ENCODE results near the gene ASAP2. TPM values are rescaled to one million over a fixed set of nuclear protein-coding genes. Genes with fewer than 3 reads are reported as not detected.
A peak's percentile ranks its signal among the peaks of the same experiment; 100 is the strongest.

ASAP2 gene
- polyA plus RNA-seq, 3 donors, result 55.9 to 63.0 (median 57.7) TPM

DNA sequence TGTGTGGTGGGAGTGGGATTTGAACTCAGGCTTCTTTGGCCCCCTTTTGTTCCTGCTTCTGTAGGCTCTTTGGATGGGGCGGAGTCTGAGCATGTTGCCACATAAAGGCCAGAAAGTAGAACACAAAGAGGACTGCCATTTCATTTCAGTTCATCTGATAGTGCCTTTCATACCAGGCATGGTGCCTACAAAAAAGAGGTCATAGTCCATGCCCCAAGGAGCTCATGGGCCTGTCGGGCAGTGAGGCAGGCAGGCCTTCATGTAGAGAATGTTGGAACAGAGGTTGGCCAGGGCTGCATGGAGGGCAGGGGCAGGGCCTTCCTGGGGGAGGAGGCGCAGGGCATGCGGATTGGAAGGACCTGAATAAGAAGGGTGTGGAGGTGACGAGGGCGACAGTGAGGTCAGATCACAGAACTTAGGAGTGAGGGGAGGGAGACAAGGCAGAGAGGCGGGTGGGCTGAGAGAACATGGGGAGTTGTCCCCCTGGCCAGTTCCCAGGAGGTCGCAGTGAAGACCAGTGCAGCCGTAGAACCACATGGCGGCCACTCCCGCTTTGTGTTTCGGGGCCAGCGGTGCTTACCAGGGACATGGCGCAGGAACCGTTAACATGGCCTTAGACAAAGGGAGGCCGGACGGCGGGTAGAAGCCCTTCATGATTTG lies 167.6 kb downstream of the ASAP2 start:
- no peak for DNase-seq (ENCODE audit: extremely low read depth in 1 of 11, low read depth in 9 of 11, low spot score in 4 of 11)

- no peak for DNase-seq (ENCODE audit: extremely low read depth in 1 of 11, low read depth in 9 of 11, low spot score in 4 of 11)
These were observed 169.3 kb downstream of the ASAP2 start for GRCh38 chr2:9375857-9376428.

DNA sequence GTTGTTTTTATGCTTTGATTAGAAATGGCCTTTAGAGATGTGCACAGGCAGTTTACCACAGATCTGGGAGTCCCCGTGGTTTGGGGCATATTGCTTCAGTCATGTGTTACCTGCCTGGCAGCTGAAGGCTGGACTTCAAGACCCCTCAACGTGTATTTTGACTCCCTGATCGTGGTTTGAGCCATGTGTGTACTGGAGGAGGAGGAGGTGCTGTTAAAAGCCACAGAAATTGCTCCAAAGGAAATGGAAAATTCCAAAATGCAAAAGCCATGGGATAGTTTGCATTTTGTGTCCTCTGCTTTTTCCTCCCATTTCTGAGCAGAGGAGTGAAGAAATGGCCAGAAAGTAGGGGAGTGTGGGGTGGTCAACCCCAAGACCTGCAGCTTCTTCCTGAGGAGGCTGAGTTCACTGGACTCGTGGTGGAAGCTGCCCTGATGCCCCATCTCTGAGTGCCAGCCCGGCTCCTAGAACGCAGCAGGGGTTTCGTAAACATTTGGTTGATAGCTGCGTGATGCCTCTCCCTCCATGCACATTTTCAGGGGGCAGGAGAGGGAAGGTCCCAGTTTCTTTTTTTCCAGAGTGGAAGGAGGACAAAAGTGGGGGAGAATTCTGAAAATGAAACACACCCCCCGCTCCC lies 171.0 kb downstream of the ASAP2 start:
- DNase-seq (ENCODE audit: extremely low read depth in 1 of 11, low read depth in 9 of 11, low spot score in 4 of 11), result no peak

DNA sequence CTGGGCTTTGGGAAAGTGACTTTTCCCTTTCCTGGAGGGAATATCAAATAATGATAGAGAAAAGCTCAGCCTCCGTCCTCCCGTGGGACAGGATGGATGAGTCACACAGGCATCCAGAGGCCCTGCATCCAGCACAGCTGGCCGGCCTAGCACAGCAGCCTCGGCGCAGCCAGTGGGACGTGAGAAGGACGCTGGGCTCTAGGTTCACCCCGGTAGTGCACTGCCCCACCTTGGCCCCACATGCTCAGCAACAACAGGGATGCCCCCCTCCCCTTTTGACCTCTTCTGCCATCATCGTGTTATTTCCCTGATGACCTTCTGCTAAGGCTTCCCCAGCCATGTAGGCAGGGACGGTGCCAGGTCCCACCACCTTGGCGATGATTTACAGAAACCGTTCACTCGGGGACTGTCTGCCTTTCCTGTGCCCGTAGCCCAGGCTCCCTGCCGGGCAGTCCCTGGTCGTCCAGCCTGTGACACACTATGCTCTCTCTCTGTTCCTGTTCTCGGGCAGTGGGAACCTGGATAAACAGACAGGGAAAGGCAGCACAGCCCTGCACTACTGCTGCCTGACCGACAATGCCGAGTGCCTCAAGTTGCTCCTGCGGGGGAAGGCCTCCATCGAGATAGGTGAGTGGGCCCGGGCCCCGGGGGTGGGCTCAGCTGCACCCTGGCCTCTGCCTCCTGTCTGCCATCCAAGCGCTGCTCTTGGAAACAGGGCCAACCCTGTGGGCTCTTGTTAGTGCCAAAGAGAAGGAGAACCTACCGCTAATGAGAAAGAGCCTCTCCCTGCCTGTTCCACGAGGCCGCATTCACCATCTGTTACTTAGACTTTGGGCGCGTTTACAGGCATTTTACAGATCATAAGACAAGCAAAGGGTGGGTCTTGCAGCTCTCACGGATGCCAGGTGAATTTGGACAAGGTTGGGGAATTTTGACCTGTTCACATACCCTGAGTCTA lies 172.1 kb downstream of the ASAP2 start:
- DNase-seq (ENCODE audit: extremely low read depth in 1 of 11, low read depth in 9 of 11, low spot score in 4 of 11), result no peak

DNA sequence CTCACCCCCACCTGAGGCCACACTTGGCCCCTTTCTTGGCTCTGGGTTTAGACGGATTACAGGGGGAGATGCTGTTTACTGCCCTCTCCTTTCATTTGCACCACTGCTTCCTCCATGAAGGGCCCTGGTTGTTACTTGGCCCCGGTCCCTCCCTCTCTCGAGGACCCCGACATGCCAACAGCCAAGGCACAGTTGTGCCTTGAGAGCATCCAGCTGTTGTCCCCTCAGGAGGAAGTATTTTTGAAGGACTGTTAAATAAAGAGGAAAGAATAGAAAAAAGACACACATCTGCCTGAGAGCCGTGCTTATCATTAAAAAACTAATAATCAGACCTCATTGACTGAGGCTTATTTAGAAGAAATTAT lies 172.8 kb downstream of the ASAP2 start:
- no peak for DNase-seq (ENCODE audit: extremely low read depth in 1 of 11, low read depth in 9 of 11, low spot score in 4 of 11)

DNA sequence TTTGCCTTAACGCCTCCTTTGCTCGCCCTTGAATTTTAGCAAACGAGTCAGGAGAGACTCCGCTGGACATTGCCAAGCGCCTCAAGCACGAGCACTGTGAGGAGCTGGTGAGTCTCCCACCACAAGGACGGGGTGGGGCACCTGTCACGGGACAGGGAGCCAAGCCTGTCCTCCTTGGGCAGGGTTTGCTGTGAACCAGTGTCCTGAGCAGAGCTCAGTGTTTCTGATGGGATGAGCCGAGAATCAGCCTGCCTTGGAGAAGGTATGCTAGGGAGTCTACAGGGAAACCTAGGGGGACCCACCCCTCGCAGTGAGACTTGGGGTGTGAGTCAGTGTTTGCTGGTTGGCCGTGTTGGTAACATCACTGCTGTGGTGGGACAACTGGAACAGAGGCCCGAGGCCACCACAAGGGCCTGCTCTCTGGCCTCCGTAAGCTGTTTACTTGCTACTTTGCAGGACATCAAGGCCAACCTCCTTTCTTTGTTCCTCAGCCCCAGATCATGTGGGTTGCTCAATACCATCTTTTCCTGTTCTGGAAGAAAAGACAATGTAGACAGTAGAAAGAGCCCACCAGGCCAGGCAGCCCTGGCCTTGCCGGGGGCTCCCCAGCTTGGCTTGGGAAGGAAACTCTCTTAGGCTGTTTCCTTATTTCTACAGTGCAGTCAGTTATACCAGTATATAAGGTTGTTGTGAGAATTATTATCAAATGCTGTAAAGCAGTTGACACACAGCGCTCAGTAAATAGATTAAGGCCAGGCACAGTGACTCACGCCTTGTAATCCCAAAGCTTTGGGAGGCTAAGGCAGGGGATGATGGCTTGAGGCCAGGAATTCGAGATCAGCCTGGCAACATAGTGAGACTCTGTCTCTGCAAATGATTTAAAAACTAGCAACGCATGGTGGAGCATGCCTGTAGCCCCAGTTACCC lies 174.4 kb downstream of the ASAP2 start:
- DNase-seq (ENCODE audit: extremely low read depth in 1 of 11, low read depth in 9 of 11, low spot score in 4 of 11), result no peak

DNA sequence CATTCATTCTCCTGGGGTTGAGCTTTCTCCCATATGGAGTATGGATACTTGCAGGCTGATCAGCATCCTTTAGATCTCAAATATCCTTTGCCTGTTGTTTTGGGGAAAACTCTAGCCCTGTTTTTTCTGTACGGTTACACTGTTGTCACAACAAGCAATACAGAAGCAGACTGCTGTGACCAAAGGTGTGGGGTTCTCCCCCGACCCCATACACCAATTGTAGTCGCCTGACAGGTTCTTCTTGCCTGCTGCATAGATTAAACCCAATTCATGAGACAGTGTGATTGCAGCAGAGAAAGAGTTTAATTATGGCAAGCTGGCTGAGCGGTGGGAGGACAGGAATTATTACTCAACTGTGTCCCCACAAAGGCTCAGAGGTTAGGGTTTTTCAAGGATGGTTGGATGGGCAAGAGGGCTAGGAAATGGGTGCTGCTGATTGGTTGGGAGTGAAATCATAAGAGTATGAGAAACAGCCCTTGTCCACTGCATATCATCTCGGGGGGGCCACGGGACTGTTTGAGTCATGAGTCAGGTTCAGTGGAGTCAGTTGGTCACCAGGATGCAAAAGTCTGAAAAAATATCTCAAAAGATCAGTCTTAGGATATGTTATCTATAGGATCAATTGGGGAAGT lies 176.1 kb downstream of the ASAP2 start:
- no peak for DNase-seq (ENCODE audit: extremely low read depth in 1 of 11, low read depth in 9 of 11, low spot score in 4 of 11)

DNA sequence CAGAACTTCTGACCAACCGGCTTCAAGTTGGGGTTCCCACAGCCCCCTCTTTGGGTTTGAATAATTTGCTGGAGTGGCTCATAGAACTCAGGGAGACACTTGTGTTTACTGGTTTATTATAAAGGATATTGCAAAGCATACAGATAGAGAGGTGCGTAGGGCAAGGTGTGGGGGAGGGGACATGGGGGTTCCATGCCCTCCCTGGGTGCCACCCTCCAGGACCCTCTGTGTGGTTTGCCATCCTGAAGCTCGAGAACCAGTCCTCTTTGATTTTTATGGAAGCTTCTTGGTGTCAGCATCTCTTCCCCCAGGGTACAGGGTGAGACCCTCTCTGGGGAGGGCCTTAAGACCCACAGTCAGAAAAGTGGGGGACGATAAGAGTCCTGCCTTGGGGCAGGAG lies 177.9 kb downstream of the ASAP2 start:
- DNase-seq (ENCODE audit: extremely low read depth in 1 of 11, low read depth in 9 of 11, low spot score in 4 of 11), result no peak

DNA sequence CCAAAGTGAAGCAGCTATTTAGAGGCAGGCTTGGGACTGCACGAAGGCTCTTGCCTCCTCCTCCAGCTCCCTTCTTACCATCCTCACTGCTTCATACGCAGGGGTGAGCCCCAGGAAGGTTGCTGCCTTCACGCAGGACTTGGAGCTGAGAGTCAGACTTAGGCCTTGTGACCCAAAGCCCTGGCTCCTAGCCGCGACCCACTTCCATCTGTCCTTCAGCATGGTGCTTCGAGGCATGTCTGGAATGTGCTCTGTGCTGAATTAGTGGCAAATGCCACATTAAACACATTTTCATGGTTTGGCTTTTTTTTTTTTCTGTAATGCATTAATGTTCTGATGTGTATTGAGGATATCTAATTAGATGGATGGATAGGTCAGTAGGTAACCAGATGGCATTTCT lies 179.2 kb downstream of the ASAP2 start:
- no peak for DNase-seq (ENCODE audit: extremely low read depth in 1 of 11, low read depth in 9 of 11, low spot score in 4 of 11)

DNA sequence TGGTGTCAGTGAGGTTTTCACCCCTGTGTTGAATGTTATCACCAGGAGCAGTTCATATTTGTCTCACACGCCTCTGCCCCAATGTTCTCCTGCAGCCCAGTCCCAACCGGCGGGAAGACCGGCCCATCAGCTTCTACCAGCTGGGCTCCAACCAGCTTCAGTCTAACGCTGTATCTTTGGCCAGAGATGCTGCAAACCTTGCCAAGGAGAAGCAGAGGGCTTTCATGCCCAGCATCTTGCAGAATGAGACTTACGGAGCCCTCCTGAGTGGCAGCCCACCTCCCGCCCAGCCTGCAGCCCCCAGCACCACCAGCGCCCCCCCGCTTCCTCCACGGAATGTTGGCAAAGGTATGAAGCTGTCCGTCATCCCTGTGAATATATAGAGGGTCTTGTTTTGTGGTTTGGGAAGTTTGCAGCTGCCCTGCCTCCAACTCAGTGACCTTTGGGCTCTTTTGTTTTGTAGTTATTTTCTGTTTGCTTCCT lies 181.6 kb downstream of the ASAP2 start:
- no peak for DNase-seq (ENCODE audit: extremely low read depth in 1 of 11, low read depth in 9 of 11, low spot score in 4 of 11)

- no peak for DNase-seq (ENCODE audit: extremely low read depth in 1 of 11, low read depth in 9 of 11, low spot score in 4 of 11)
These were observed 182.6 kb downstream of the ASAP2 start for GRCh38 chr2:9388950-9389911.

- DNase-seq (ENCODE audit: extremely low read depth in 1 of 11, low read depth in 9 of 11, low spot score in 4 of 11), result no peak
These were observed 183.7 kb downstream of the ASAP2 start for GRCh38 chr2:9390151-9390850.

GRCh38 chr2:9390991-9391390 lies 184.4 kb downstream of the ASAP2 start:
- no peak for DNase-seq (ENCODE audit: extremely low read depth in 1 of 11, low read depth in 9 of 11, low spot score in 4 of 11)

- DNase-seq (ENCODE audit: extremely low read depth in 1 of 11, low read depth in 9 of 11, low spot score in 4 of 11), result no peak
These were observed 185.5 kb downstream of the ASAP2 start for GRCh38 chr2:9391961-9392720.

DNA sequence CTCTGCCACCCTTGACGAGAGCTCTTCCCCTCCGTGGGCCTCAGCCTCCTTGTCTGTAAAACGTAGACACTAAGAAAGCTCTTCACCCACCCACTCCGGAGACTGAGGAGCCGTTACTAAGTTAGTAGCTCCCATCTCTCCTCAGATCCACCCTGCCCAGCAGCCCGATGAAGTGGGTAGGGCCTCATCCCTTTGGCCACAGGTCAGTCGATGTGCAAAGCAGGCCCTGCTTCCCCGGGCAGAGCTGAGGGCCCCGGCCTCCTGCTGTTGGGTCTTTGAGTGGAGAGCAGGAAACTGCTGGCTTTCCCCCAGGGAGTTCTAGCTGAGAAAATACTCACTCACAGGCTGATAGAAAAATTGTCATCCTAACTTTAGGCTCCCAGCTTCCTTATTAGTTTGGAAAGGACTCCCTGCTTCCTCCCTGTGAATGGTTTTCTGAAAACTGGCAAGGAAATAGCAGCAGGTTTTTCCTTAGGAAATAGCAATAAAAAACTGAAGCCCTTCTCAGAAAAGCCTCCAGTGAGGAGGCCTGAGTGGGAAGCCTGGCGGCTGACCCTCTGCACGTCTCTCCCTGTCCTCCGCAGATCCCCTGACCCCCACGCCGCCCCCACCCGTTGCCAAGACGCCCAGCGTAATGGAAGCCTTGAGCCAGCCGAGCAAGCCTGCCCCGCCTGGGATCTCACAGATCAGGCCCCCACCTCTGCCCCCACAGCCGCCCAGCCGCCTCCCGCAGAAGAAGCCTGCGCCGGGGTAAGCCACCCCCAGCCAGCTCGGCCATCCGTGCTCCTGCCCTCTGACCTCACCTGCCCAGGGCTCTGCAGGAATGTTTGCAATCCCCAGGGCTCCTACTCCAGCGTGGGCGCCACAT lies 186.5 kb downstream of the ASAP2 start:
- DNase-seq (ENCODE audit: extremely low read depth in 1 of 11, low read depth in 9 of 11, low spot score in 4 of 11), result peak in 2 of 11 donors; percentile 22 to 29

Measured in renal cortex interstitium (tissue), 11 donors.